ENCODE measurements around the gene CER1. TPM values are rescaled to one million over a fixed set of nuclear protein-coding genes. Genes with fewer than 3 reads are reported as not detected.

CER1 gene
- total and polyA plus RNA-seq, 2 donors (not counting 1 experiment from before 2014, with no cell fraction given): not detected

DNA sequence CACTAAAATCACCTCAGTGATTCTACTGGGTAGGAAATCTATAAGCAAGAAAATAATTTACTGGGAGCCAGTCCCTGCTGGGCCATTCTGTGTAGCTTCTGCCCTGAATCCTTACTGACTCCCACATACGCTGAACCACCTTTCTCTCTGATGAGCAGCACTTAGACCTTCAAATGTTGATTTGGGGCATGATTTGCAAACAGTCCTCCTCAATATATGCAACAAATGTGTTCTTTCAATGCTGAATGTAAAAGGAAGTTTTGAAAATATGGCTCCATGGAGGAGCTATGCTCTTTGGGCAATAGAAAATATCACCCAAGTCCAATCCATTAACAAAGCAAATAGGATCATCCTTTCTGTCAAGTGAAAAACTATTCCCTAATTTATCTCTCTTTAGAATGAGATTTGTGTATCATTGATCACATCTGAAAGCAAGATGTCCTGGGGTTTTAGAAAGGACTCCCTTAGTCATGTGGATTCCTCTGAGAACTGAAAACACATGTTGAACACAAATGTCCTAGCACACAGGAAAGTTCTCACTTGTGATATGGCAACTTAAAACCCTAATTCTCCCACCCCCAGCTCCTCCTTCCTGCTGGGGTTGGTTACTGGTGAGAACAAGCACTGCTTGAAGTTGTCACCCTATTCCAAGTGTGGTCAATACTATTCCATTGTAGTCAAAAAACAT, 8.9 kb upstream of the CER1 start:
- no peak for DNase-seq (ENCODE audit: low read depth in 2 of 2)
- H3K27me3 ChIP-seq (ENCODE audit: control insufficient read depth, insufficient read depth, low read length): no peaks in the 10 kb centered on the region
- TF ChIP-seq EZH2 (IDR thresholded peaks at IDR 0.05; ENCODE audit: low read length, missing control alignments) (no peak), CTCF (conservative IDR thresholded peaks at IDR 0.05 in 1 of 2, IDR thresholded peaks at IDR 0.05 in 1 of 2; ENCODE audit: low read depth in 1 of 2, low read length in 2 of 2) (no peak)
- H3K9me3 ChIP-seq (ENCODE audit: control insufficient read depth, insufficient read depth, low read depth, low read length): no peaks in the 10 kb centered on the region
- no peak overlapping the region for H3K9ac ChIP-seq (ENCODE audit: insufficient read depth, low read length)
- H4K20me1 ChIP-seq (ENCODE audit: control insufficient read depth, extremely low read depth, insufficient read depth, low read length): no peaks in the 10 kb centered on the region
- H3K4me3 ChIP-seq (replicated peaks in 1 of 4; ENCODE audit: control extremely low read depth in 1 of 4, insufficient read depth in 1 of 4, low read depth in 3 of 4, low read length in 4 of 4): no peak overlapping the region
- H2AFZ ChIP-seq (ENCODE audit: low read length): no peak overlapping the region
- no peaks in the 10 kb centered on the region for H3K4me1 ChIP-seq (ENCODE audit: control insufficient read depth, extremely low read depth, insufficient read depth, low read length)
- H3K79me2 ChIP-seq (ENCODE audit: control insufficient read depth, insufficient read depth, low read length): no peaks in the 10 kb centered on the region
- H3K4me2 ChIP-seq (ENCODE audit: extremely low read depth, insufficient read depth, low read length): no peak overlapping the region
- H3K27ac ChIP-seq (ENCODE audit: insufficient read depth, low read length): no peak overlapping the region
- H3K36me3 ChIP-seq (ENCODE audit: control insufficient read depth, insufficient read depth, low read length): no peaks in the 10 kb centered on the region

GRCh38 chr9:14730461-14730898, 7.9 kb upstream of the CER1 start:
- no peak for DNase-seq (ENCODE audit: low read depth in 2 of 2)
- Histone ChIP-seq H3K79me2 (ENCODE audit: control insufficient read depth, insufficient read depth, low read length) (no peaks in the 10 kb centered on the region), H3K36me3 (ENCODE audit: control insufficient read depth, insufficient read depth, low read length) (no peaks in the 10 kb centered on the region), H3K27me3 (ENCODE audit: control insufficient read depth, insufficient read depth, low read length) (no peaks in the 10 kb centered on the region), H3K9ac (ENCODE audit: insufficient read depth, low read length) (no peak overlapping the region), H3K9me3 (ENCODE audit: control insufficient read depth, insufficient read depth, low read depth, low read length) (no peaks in the 10 kb centered on the region), H3K4me1 (ENCODE audit: control insufficient read depth, extremely low read depth, insufficient read depth, low read length) (no peaks in the 10 kb centered on the region), H2AFZ (ENCODE audit: low read length) (no peak overlapping the region), H4K20me1 (ENCODE audit: control insufficient read depth, extremely low read depth, insufficient read depth, low read length) (no peaks in the 10 kb centered on the region), H3K4me2 (ENCODE audit: extremely low read depth, insufficient read depth, low read length) (no peak overlapping the region), H3K4me3 (replicated peaks in 1 of 4; ENCODE audit: control extremely low read depth in 1 of 4, insufficient read depth in 1 of 4, low read depth in 3 of 4, low read length in 4 of 4) (no peak overlapping the region), H3K27ac (ENCODE audit: insufficient read depth, low read length) (no peak overlapping the region)
- no peak for TF ChIP-seq CTCF (conservative IDR thresholded peaks at IDR 0.05 in 1 of 2, IDR thresholded peaks at IDR 0.05 in 1 of 2; ENCODE audit: low read depth in 1 of 2, low read length in 2 of 2)
- no peak for TF ChIP-seq EZH2 (IDR thresholded peaks at IDR 0.05; ENCODE audit: low read length, missing control alignments)

DNA sequence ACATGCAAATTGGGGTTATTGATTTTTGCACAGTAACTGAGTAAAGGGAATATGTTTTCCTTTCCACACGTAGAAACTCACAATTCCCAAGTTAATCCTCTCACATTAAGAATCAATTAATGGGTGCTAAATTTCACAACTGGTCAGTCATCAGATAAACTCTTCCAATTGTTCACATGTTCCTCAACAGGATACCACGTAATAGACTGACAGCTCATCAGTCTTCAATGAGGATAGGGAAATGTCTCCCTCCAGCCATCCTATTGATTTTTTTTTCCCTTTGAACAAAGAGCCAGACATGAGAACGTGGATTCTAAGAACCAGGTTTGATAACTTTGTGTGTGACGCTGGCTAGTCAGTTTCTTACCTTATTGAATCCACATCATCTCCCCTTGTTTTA, 768 bp upstream of the CER1 start:
- Histone ChIP-seq H3K9ac (ENCODE audit: insufficient read depth, low read length) (no peak overlapping the region), H3K9me3 (ENCODE audit: control insufficient read depth, insufficient read depth, low read depth, low read length) (no peaks in the 10 kb centered on the region), H2AFZ (ENCODE audit: low read length) (no peak overlapping the region), H3K27ac (ENCODE audit: insufficient read depth, low read length) (no peak overlapping the region), H3K36me3 (ENCODE audit: control insufficient read depth, insufficient read depth, low read length) (no peaks in the 10 kb centered on the region), H3K4me3 (replicated peaks in 1 of 4; ENCODE audit: control extremely low read depth in 1 of 4, insufficient read depth in 1 of 4, low read depth in 3 of 4, low read length in 4 of 4) (no peak overlapping the region), H3K27me3 (ENCODE audit: control insufficient read depth, insufficient read depth, low read length) (no peaks in the 10 kb centered on the region), H3K4me2 (ENCODE audit: extremely low read depth, insufficient read depth, low read length) (no peak overlapping the region), H3K4me1 (ENCODE audit: control insufficient read depth, extremely low read depth, insufficient read depth, low read length) (no peaks in the 10 kb centered on the region), H4K20me1 (ENCODE audit: control insufficient read depth, extremely low read depth, insufficient read depth, low read length) (no peaks in the 10 kb centered on the region), H3K79me2 (ENCODE audit: control insufficient read depth, insufficient read depth, low read length) (no peaks in the 10 kb centered on the region)
- no peak for DNase-seq (ENCODE audit: low read depth in 2 of 2)
- no peak for TF ChIP-seq CTCF (conservative IDR thresholded peaks at IDR 0.05 in 1 of 2, IDR thresholded peaks at IDR 0.05 in 1 of 2; ENCODE audit: low read depth in 1 of 2, low read length in 2 of 2)
- no peak for TF ChIP-seq EZH2 (IDR thresholded peaks at IDR 0.05; ENCODE audit: low read length, missing control alignments)
